ENCODE results near the gene MKNK1.

- TF ChIP-seq POLR2A (IDR thresholded peaks at IDR 0.05; ENCODE audit: low read length) (no peak), GATA1 (IDR thresholded peaks at IDR 0.05; ENCODE audit: low read depth, low read length) (no peak)
Observed at GRCh38 chr1:46513536-46513935, 90.5 kb downstream of the MKNK1 start.
